GM04504 (cell line): ENCODE data around the gene OR4F6.

Experiments used
- DNase-seq: peaks from one replicate; pipeline ENCODE4 v3.0.0-alpha.2; 2012; ENCODE audit warnings: low read depth

Gene OR4F6

DNA sequence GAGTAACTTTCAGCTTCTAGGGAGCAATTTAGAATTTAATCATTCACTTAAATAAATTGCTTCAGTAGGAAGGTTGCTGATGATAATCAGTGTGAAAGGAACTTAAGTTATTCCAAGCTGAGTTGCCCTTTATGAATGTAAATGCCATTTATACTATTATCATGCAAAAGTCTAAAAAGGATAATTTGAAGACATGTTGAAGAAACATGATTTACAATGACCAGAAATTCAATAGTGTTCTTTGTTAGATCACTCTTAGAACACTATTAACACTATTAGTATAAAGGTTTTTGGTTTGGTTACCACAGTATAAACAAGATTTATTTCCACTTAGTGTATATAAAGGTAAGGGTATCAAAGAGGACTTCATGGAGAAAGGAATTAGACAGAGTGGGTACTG, 1.6 kb downstream of the OR4F6 start:
- DNase-seq = no peak

DNA sequence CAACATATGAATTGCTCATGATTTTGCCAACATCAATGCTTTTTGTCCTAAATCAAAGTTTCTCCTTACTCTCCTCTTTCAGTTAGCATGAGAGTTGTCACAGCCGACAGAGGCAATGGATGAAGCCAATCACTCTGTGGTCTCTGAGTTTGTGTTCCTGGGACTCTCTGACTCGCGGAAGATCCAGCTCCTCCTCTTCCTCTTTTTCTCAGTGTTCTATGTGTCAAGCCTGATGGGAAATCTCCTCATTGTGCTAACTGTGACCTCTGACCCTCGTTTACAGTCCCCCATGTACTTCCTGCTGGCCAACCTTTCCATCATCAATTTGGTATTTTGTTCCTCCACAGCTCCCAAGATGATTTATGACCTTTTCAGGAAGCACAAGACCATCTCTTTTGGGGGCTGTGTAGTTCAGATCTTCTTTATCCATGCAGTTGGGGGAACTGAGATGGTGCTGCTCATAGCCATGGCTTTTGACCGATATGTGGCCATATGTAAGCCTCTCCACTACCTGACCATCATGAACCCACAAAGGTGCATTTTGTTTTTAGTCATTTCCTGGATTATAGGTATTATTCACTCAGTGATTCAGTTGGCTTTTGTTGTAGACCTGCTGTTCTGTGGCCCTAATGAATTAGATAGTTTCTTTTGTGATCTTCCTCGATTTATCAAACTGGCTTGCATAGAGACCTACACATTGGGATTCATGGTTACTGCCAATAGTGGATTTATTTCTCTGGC, 2.5 kb downstream of the OR4F6 start:
- DNase-seq = no peak

DNA sequence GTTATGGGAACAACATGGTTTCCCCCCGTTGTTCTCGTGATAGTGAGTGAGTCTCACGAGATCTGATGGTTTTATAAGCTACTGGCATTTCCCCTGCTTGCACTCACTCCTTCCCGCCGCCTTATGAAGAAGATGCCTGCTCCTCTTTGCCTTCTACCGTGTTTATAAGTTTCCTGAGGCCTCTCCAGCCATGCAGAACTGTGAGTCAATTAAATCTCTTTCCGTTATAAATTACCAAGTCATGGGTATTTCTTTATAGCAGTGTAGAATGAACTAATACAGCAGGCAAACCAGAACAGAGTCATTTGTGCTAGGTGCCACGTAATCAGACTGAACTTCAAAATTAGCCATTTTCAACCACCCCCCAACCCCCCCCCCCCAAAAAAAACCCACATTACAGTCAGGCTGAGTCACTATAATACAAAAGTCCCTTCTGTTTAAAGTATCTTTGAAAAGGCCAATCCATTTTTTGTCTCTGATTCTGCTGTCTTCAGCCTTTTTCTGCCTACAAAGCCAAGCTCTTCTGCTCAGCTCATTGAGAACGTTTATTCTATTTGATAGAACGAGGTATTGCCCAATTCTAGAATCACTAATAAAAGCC, 4.1 kb downstream of the OR4F6 start:
- DNase-seq = peak; percentile 35

- DNase-seq = peak; percentile 38
Measured at GRCh38 chr15:101808201-101808600, 4.9 kb downstream of the OR4F6 start.

DNA sequence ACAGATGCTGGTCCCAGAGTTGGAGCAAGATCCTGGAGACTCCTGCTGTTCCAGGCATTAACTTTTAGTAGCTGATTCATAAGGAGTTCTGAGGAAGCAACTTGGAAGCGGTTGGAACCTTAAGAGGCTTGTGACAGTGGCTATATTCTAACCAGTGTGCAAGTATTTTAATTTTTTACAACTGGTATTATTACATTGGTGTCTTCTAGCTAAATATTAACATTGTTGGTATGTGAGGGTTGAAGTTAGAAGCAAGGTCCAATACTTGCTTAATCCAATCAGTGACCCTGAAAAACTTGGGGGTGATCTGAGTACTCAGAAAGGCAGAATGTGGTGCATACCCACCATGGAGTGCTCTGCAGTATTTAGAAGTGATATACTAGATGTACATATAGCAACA, 7.1 kb downstream of the OR4F6 start:
- no peak for DNase-seq

GRCh38 chr15:101810876-101811275, 7.6 kb downstream of the OR4F6 start:
- no peak for DNase-seq

- DNase-seq = no peak
Measured at GRCh38 chr15:101811902-101812301, 8.6 kb downstream of the OR4F6 start, which contains the start of gene OR4F15. OR4F15 (plus strand) TSS chr15:101812202; CDS start chr15:101818187, 5,985 bp downstream.

GRCh38 chr15:101813803-101814534, 10.7 kb downstream of the OR4F6 start:
- DNase-seq = peak; percentile 59

GRCh38 chr15:101820781-101821180, 17.5 kb downstream of the OR4F6 start:
- DNase-seq = no peak

DNA sequence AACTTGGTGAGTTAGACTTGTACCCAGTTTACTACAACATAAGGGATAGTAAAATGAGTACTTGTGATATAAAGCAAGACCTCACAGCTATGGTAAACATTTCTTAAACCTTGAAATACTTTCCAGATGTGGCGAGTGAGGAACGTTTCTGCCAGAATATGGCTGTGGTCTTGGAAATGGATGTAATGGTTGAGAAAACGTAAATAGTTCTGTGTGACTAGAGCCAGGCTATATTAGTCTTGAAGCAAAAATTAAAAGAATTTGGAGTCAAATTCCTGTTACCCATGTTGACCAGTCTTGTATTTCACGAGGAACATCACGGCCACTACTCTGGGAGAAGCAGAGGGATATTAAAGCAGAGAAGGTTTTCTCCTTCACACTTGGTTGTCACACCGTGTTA, 23.9 kb downstream of the OR4F6 start:
- peak; percentile 28 for DNase-seq

- no peak for DNase-seq
Measured at GRCh38 chr15:101828774-101829173, 25.5 kb downstream of the OR4F6 start.

DNA sequence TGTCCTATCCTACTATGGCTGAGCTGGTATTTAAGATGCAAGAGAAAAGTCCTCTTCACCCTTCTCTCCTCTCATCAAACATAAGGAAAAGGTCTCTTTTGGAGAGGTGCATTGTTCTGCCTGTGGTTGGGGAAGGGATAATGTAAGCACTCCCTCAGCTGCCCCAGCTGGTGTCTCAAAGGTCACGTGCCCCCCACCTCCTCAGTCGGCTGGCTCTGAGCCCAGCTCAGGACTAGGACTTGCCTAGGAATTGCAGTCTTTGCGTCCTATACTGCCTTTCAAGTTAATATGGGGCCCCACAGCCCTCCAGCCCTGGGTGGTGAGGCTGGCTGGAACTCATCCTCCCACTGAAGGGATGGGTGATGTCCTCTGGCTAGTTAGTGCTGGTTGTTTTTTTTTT, 38.3 kb downstream of the OR4F6 start:
- DNase-seq = no peak

DNA sequence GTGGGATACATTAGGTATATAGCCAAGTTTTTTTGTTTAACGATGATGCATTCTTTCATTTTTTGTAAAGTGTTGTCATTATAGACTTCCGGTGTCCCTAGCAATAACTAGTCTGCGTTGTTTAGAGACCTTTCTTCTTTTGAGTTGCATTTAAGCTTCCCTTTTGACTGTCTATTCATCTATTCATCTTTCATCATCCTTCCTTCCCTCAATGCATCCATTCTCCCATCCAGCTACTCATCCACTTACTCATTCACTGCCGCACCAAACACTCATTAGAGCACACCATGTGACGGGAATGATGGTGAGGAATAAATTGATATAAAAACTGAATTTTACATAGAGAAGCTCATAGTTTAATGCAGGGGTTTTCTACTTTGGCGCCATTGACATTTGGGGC, 41.6 kb downstream of the OR4F6 start:
- no peak for DNase-seq

GRCh38 chr15:101852356-101852755, 49.0 kb downstream of the OR4F6 start:
- no peak for DNase-seq
